ENCODE data around the gene EFHD1.

EFHD1 gene, protein sequence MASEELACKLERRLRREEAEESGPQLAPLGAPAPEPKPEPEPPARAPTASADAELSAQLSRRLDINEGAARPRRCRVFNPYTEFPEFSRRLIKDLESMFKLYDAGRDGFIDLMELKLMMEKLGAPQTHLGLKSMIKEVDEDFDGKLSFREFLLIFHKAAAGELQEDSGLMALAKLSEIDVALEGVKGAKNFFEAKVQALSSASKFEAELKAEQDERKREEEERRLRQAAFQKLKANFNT

GRCh38 chr2:232633413-232634205, at the start of gene EFHD1:
Gene EFHD1 (plus strand): TSS chr2:232633604. CDS start chr2:232633705, 101 bp downstream.
- peak in 1 of 2 donors; percentile 21 for DNase-seq (ENCODE audit: low read depth in 2 of 2)

GRCh38 chr2:232584238-232584637, 49.2 kb upstream of the EFHD1 start:
- no peak for DNase-seq (ENCODE audit: low read depth in 2 of 2)

- no peak for DNase-seq (ENCODE audit: low read depth in 2 of 2)
Observed at GRCh38 chr2:232586943-232587505, 46.4 kb upstream of the EFHD1 start.

GRCh38 chr2:232587512-232587911, 45.9 kb upstream of the EFHD1 start:
- DNase-seq (ENCODE audit: low read depth in 2 of 2) = no peak

DNA sequence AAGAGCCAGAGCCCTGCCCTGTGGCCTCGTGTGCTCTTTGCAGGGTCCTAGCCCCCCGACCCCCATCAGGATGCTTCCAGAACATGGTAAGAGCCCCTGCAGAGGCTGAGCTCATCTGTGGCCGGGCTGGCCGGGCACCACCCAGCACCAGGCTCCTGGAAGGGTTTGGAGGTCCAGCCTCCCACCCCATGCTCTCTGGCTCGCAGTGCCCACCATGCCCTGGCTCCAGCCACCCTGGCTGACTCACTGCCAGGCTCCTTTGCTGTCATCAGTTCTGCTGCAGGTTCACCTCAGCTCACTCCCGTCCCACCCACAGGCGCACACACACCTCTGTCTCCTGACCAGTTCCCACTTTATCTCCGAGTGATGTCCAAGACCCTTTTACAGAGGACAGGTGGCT, 45.4 kb upstream of the EFHD1 start:
- DNase-seq (ENCODE audit: low read depth in 2 of 2) = no peak

GRCh38 chr2:232588680-232589585, 44.5 kb upstream of the EFHD1 start:
- no peak for DNase-seq (ENCODE audit: low read depth in 2 of 2)

- no peak for DNase-seq (ENCODE audit: low read depth in 2 of 2)
Observed at GRCh38 chr2:232592772-232593395, 40.5 kb upstream of the EFHD1 start.

DNA sequence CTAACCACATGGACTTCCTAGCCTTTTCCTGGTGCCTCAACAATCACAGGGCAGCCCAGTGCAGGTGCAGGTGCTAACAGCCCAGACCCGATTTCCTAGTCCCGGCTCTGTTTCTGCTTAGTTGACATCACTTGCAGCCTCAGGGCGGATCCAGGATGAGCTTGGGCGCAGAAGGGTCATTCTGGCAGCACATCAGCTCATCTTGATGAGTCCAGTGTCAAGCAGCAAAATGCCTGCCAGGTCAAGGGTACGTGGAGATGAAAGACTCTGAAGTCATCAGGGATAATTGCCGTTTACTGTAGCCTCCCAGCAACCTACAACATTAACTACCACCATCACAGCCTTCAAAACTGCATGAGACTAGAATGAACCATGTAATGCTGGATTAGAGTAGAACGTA, 39.4 kb upstream of the EFHD1 start:
- DNase-seq (ENCODE audit: low read depth in 2 of 2) = no peak

- no peak for DNase-seq (ENCODE audit: low read depth in 2 of 2)
Observed at GRCh38 chr2:232597362-232598079, 35.9 kb upstream of the EFHD1 start.

- no peak for DNase-seq (ENCODE audit: low read depth in 2 of 2)
Observed at GRCh38 chr2:232598293-232598692, 35.1 kb upstream of the EFHD1 start.

- no peak for DNase-seq (ENCODE audit: low read depth in 2 of 2)
Observed at GRCh38 chr2:232600053-232600773, 33.2 kb upstream of the EFHD1 start.

- DNase-seq (ENCODE audit: low read depth in 2 of 2) = no peak
Observed at GRCh38 chr2:232603283-232603682, 30.1 kb upstream of the EFHD1 start.

GRCh38 chr2:232604535-232604934, 28.9 kb upstream of the EFHD1 start:
- DNase-seq (ENCODE audit: low read depth in 2 of 2) = no peak

DNA sequence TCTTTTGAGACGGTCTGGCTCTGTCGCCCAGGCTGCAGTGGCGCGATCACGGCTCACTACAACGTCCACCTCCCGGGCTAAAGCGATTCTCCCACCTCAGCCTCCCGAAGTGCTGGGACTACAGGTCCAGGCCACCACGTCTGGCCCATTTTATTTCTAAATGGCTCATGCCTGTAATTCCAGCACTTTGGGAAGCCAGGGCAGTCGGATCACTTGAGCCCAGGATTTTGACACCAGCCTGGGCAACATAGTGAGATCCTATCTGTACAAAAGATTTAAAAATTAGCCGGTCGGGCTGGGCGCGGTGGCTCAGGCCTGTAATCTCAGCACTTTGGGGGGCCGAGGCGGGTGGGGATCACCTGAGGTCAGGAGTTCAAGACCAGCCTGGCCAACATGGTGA, 26.4 kb upstream of the EFHD1 start:
- DNase-seq (ENCODE audit: low read depth in 2 of 2) = no peak

DNA sequence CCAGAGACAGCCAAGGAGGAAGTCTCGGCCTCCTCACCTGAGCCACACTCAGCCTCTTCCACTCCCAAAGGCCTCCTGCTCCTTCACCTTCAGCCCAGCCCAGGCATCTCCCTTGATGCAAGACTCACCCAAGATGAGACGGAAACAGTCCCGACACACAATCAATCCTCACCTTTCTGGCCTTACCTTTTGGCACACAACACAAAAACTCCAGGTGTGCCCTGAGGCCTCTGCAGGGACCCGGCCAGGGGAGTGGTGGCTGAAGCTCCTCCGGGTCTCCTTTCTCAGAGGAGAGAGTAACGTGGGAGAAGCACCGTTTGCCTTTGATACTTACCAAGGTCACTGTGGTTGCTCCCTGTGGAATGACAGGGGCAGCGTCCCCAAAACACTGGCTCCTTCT, 23.8 kb upstream of the EFHD1 start:
- no peak for DNase-seq (ENCODE audit: low read depth in 2 of 2)

DNA sequence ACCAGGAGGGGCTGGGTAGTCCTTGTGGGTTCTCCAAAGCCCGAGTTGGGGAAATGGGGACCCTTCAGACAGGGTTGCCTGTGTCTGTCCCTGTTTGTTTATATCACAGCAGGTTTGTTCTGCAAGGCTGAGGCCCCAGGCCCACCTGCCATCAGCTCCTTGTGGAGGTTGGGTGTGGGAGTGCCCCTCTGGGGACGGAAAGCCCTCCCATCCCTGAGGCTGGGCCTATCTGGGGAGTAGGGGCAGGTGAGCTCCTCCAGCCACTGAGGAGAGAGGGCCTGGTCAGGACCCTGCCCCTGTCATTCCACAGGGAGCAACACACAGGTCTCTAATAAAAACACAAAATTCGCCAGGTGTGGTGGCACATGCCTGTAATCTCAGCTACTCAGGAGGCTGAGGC, 23.3 kb upstream of the EFHD1 start:
- DNase-seq (ENCODE audit: low read depth in 2 of 2) = no peak

GRCh38 chr2:232611061-232611460, 22.3 kb upstream of the EFHD1 start:
- DNase-seq (ENCODE audit: low read depth in 2 of 2) = no peak

- peak; percentile 15 to 56 for DNase-seq (ENCODE audit: low read depth in 2 of 2)
Observed at GRCh38 chr2:232611559-232612218, 21.7 kb upstream of the EFHD1 start.

DNA sequence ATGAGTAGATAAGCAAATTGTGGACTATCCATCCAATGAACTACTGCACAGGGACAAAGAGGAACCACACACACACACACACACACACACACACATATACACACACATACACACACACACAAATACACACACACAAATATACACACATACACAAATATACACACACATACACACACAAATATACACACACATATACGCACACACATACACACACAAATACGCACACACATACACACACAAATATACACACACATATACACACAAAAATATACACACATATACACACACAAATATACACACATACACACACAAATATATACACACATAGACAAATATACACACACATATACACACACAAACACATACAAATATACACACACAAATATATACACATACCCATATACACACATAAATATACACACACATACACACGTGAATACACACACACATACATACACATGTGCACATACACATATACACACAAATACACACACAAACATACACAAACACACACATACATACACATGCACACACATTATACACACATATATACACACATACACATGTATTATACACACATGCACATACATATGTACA, 19.8 kb upstream of the EFHD1 start:
- no peak for DNase-seq (ENCODE audit: low read depth in 2 of 2)

All from stimulated activated CD4-positive, alpha-beta T cell treated with anti-CD3 and anti-CD28 coated beads, Interleukin-1b, Interleukin-23, amount 100 ng/mL, for 1 hour (primary cell).